NCI-H524 treated with DMSO at 0.1 percent for 48 hours (cell line): ENCODE data around the gene ARL13A.
"Not testable (repeated sequence)": the region's sequence is repeated elsewhere in the genome, so short reads cannot be mapped to it uniquely, and the experiment has no call there.

Experiments
- DNase-seq: peaks from one replicate; lab custom pipeline; 2025; lab: John Stamatoyannopoulos, UW

ARL13A gene

DNA sequence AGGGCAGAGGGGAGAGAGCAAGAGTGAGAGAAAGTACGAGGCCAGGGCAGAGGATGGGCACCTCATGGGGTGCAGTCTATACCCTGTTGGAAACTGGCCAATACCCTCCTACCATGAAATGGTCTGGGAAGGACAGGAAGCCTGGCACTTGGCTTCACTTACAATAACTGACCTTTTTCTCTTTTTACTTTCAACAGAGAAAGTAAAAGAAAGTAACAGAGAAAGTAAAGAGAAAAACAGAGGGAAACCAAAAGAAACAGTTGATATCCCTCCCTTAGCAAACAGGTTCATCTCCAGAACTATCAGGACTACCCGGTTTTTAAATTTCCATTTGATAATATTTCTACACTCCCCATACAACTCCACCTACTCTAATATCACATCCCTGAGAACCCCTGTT is 20.6 kb downstream of the ARL13A start:
- no peak for DNase-seq

DNA sequence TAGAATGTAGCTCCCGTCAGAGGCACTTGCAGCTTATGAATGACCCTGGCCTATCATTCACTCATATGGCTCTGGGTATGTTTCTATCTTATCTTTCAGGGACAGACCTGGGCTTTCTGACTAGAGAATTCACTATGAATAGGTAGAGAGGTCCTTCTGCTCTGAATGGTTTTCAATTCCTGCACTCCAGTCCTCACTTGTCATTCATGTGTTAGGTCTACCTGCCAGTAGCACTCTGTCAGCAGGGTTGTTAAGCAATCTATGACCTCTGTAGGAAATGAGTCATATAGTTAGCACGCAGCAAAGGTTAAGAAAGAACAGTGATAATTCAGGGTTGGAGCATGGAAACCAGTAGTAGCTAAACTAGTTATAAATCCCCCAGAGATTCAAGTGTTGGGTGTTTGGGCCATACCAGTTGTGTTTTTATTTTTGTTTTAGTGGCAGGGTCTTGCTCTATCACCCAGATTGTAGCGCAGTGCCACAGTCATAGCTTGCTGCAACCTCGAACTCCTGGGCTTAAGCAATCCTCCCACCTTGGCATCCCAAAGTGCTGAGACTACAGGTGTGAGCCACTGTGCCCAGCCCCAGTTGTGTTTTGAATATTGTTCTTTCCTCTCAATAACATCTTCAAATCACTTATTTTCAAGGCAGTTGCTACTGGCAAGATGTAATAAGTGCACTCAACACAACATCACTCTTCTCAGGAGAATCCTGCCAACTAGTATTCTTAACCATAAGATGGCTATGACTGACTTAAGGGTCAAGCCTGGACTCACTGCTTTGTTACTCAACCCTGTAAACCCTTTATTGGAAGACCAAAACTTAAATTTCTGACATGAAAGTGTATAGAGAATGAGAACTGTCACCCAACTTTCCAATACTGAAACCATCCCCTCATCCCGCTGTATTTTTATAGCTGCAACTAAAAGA is 25.1 kb downstream of the ARL13A start:
- no peak for DNase-seq

DNA sequence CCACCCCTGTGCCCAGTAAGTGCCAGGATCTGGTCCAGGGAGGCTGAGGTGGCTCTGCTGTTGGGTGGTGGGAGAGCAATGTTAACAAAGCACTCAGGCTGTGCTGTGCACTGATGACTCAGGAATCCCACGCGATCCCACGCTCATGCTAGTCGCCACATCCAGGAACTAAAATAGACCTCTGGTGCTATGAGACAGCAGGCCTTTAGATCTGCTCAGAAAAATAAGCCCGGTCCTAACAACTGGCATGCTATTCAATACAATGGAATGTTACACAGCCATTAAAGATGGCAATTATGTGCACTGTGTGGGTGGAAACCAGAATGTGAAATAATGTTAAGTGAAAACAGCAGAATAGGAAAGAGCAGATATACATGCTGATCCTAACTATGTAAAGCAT is 26.0 kb downstream of the ARL13A start:
- DNase-seq, result no peak

DNA sequence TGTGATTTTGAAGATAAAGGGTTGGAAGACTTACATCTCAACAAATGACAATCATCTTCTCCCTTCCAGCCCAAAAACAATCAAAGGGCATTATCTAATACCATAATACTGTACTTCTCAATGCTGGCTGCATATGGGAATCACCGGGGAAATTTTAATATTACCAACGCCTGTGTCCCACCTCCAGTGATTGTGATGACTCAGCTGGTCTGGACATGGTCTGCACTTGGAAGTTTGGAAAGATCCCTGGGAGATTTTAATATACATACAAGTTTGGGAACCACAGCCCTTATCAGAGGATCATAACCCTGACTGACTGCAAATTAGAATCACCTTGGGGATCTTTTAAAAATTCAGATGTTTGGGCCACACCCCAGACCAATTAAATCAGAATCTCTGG is 29.9 kb downstream of the ARL13A start:
- DNase-seq, result no peak

DNA sequence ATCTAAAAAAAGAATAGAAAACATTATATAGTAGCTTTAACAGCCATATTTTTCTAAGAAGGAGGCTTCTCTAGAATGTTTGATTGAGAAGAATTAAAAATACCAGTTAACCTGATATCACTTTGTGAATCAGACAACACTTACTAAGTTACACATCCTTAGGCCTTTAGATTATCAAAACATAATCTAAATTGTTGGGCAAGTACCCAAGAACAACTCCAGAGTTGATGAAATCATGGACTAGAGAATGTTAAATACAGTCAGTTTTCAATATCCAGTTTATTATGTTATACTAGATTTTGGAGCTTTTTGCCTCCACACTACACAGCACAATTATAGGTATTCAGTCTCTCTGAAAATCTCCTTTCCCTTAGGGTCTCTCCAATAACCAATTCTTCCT is 39.6 kb downstream of the ARL13A start:
- DNase-seq, result no peak

DNA sequence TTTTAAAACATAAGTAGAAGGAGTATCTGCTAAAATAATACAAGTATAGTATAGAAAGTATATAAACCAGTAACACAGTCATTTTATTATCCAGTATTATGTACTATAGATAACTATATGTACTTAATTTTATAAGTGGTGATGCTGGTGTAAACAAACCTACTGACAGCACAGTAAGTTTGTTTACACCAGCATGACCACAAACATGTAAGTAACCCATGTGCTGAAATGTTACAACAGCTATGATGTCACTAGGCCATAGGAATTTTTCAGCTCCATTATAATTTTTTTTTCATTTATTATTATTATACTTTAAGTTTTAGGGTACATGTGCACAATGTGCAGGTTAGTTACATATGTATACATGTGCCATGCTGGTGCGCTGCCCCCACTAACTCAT is 42.5 kb downstream of the ARL13A start:
- DNase-seq, result not testable (repeated sequence)

DNA sequence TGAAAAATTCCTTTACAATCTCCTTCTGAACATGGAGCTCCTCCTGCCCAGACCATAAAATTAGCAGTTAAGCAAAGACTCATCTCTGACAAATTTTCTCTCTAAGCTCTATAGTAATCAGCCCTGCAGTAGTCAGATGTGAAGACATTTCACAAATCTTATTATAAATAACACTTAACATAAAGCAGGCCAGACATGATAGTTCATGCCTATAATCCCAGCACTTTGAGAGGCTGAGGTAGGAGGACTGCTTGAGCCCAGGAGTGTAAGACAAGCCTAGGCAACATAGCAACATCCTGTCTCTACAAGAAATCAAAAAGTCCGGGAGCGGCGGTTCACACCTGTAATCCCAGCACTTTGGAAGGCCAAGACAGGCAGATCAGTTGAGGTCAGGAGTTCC is 52.5 kb downstream of the ARL13A start:
- DNase-seq, result no peak

DNA sequence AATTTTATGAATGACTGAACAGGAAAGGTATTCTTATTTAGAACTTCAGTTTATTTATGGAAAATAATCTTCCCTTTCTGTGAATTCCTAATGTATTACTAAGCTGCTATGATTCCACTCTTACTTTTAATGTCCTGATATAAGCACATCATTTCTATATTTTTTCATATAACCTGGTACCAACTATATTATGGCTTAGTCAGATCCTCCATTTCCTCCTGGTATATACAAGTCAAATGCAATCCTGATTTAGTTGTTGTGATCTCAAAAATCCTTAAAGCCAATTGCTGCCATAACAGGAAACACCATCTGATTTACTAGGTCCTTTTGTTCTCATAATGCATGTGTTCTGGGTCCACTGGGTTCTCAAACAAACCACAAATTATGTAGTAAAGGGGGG is 55.6 kb downstream of the ARL13A start:
- no peak for DNase-seq

DNA sequence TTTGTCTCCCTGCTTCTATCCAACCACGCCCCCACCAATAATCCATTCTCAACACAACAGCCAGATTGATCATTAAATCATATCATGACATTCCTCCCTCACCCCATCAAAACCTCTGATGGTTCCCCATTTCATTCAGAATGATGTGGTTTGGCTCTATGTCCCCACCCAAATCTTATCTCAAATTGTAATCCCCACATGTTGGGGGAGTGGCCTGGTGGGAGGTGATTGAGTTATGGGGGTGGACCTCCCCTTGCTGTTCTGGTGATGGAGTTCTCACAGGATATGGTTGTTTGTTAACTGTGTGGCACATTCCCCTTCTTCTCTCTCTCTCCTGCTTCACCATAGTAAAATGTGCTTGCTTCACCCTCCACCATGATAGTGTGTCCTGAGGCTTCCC is 59.1 kb downstream of the ARL13A start:
- no peak for DNase-seq

DNA sequence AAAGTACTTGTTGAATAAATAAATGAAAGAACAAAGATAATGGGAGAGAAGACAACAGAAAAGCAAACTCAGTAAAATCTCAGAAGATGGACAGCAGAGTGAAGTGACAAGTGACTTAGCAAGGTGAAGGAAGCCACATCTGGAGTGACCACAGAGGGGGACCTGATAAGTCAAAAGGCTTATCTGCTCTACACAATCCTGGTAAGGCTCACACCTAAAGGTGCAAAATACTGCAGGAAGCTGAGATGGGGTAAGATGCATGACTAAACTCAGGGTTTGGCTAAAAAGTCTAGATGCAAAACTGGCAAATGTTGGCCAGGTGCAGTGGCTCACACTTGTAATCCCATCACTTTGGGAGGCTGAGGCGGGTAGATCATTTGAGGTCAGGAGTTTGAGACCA is 60.2 kb downstream of the ARL13A start:
- DNase-seq, result no peak

DNA sequence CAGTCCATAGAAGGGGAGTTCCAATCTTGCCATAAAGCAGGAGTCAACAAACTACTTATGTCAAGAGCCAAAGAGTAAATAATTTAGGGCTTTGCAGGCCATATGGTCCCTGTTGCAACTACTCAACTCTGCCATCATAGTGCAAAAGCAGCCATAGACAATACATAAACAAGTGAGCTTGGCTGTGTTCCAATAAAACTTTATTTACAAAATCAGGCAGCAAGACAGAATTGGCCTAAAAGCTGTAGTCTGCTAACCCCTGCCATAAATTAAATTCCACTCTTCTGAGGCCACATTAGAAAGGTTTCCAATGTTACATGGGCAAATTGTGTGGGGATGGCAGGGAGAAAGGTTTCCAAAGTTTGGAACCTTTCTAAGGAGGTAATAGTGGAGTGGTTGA is 67.7 kb downstream of the ARL13A start:
- DNase-seq, result no peak

DNA sequence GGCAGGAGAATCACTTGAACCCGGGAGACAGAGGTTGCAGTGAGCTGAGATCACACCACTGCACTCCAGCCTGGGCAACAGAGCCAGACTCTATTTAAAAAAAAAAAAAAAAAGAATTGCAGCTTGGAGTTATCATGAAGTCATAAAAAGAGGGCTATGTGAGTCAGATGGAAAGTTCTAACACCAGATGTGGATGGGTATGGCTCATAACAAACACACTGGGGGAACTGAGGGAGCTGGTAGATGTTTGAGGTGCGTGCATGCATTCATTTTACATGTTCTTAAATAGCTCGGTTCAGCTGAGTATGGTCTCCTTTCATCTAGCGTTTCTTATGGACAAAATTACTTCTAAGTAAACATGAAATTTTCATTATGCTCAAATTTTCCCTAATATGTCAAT is 70.7 kb downstream of the ARL13A start:
- DNase-seq, result no peak
